ENCODE data around the gene CLIC4. TPM values are rescaled to one million over a fixed set of nuclear protein-coding genes. Genes with fewer than 3 reads are reported as not detected.

Gene CLIC4
- total and polyA plus RNA-seq, 8 donors = 12.0 to 86.7 (median 24.8) TPM

GRCh38 chr1:24855474-24855873 is 110.2 kb downstream of the CLIC4 start:
- ATAC-seq (no peak), FAIRE-seq (no peak), DNase-seq (no peak)
- H3K36me3 ChIP-seq = no peaks in the 10 kb centered on the region
- TF ChIP-seq CTCF (IDR thresholded peaks at IDR 0.05) = no peak
- H3K27me3 ChIP-seq = no peaks in the 10 kb centered on the region
- WGBS, 2 donors = 69 to 74% methylated on average over 5 of the region's 5 CpGs
- intact Hi-C loops (cut with DNase I) = loop anchor here in 1 of 3 donors (10.0 kb wide), 1 partner anchor 249 kb away; no protein-coding TSS in a partner anchor
- no peaks in the 10 kb centered on the region for H3K9me3 ChIP-seq
- H3K4me3 ChIP-seq = no peak overlapping the region
- no peak overlapping the region for H3K27ac ChIP-seq
- no peaks in the 10 kb centered on the region for H3K4me1 ChIP-seq

- FAIRE-seq = no peak
- no peak for DNase-seq
- H3K36me3 ChIP-seq = no peaks in the 10 kb centered on the region
- no peak for ATAC-seq
- TF ChIP-seq CTCF (IDR thresholded peaks at IDR 0.05) = no peak
- H3K4me3 ChIP-seq = no peak overlapping the region
- H3K9me3 ChIP-seq = no peaks in the 10 kb centered on the region
- intact Hi-C loops (cut with DNase I) = loop anchor here in 1 of 3 donors (10.0 kb wide), 1 partner anchor 248 kb away; no protein-coding TSS in a partner anchor
- H3K27me3 ChIP-seq = no peaks in the 10 kb centered on the region
- H3K27ac ChIP-seq = no peak overlapping the region
- H3K4me1 ChIP-seq = no peaks in the 10 kb centered on the region
- 83 to 88% methylated on average over 16 of the region's 16 CpGs for WGBS, 2 donors
Observed at GRCh38 chr1:24856787-24857506, 111.7 kb downstream of the CLIC4 start.

GRCh38 chr1:24857507-24858133 is 112.4 kb downstream of the CLIC4 start:
- intact Hi-C loops (cut with DNase I) = loop anchor here in 1 of 3 donors (10.0 kb wide), 1 partner anchor 247 kb away; no protein-coding TSS in a partner anchor
- H3K27ac ChIP-seq = no peak overlapping the region
- no peaks in the 10 kb centered on the region for H3K4me1 ChIP-seq
- ATAC-seq (no peak), FAIRE-seq (no peak), DNase-seq (no peak)
- WGBS, 2 donors = 66 to 70% methylated on average over 6 of the region's 6 CpGs
- H3K9me3 ChIP-seq = no peaks in the 10 kb centered on the region
- H3K4me3 ChIP-seq = no peak overlapping the region
- H3K36me3 ChIP-seq = no peaks in the 10 kb centered on the region
- H3K27me3 ChIP-seq = no peaks in the 10 kb centered on the region
- no peak for TF ChIP-seq CTCF (IDR thresholded peaks at IDR 0.05)

GRCh38 chr1:24858277-24858676 is 113.0 kb downstream of the CLIC4 start:
- no peak for TF ChIP-seq CTCF (IDR thresholded peaks at IDR 0.05)
- intact Hi-C loops (cut with DNase I) = loop anchor here in 1 of 3 donors (10.0 kb wide), 1 partner anchor 247 kb away; no protein-coding TSS in a partner anchor
- ATAC-seq (no peak), FAIRE-seq (no peak), DNase-seq (no peak)
- no peaks in the 10 kb centered on the region for H3K27me3 ChIP-seq
- no peak overlapping the region for H3K4me3 ChIP-seq
- H3K9me3 ChIP-seq = no peaks in the 10 kb centered on the region
- H3K4me1 ChIP-seq = no peaks in the 10 kb centered on the region
- no peaks in the 10 kb centered on the region for H3K36me3 ChIP-seq
- no peak overlapping the region for H3K27ac ChIP-seq
- WGBS, 2 donors = 70 to 80% methylated on average over 1 of the region's 1 CpG

Measured in pancreas (tissue), 10 donors.